Thyroid gland (tissue), 4 donors: ENCODE data around the gene LUZP2.

Experiments
- CTCF ChIP-seq, 6 experiments: fragments of 200-600 bp in 3 of 6; fragments of 450-650 bp in 3 of 6; sonication (generic) in 3 of 6; IDR thresholded peaks; one replicate each; pipeline ENCODE4 v1.5.1; 2016 to 2019; ENCODE audit warnings: antibody characterized with exemption in 6 of 6, mild to moderate bottlenecking in 2 of 6, inconsistent platforms in 1 of 6, moderate library complexity in 1 of 6
- POLR2A ChIP-seq, 2 donors: fragments of 450-650 bp; IDR thresholded peaks; one replicate each; pipeline ENCODE4 v1.6.1; 2017; ENCODE audit warnings: antibody characterized with exemption in 2 of 2, mild to moderate bottlenecking in 2 of 2, moderate library complexity in 1 of 2

DNA sequence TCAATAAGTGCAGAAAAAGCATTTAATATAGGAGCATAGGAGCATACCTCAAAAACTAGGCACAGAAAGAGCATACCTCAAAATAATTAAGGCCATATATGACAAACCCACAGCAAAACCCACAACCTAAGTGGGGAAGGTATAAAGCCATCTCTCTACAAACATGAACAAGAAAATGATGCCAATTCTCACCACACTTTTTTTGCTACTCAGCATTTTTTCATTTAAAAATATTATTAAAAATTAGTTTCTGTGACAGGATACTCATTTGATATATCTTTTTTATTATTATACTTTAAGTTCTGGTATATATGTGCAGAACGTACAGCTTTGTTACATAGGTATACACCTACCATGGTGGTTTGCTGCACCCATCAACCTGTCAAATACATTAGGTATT, 352.0 kb downstream of the LUZP2 start:
- TF ChIP-seq CTCF (IDR thresholded peaks at IDR 0.05), result no peak
- no peak for TF ChIP-seq POLR2A (IDR thresholded peaks at IDR 0.05)
